Measurements from ENCODE around the gene ZNF444.

- TF ChIP-seq CTCF (IDR thresholded peaks at IDR 0.05) = no peak
- no peak for TF ChIP-seq EP300 (IDR thresholded peaks at IDR 0.05)
Measured at GRCh38 chr19:56191711-56192110, 50.6 kb downstream of the ZNF444 start.

All from sigmoid colon (tissue), 4 donors.